Measurements from ENCODE around the gene EFCC1. TPM values are rescaled to one million over a fixed set of nuclear protein-coding genes. Genes with fewer than 3 reads are reported as not detected.
A peak's percentile ranks its signal among the peaks of the same experiment; 100 is the strongest.

Gene EFCC1
- total RNA-seq, 4 donors from 2014 or later, result 3.3 to 40.4 (median 4.0) TPM

DNA sequence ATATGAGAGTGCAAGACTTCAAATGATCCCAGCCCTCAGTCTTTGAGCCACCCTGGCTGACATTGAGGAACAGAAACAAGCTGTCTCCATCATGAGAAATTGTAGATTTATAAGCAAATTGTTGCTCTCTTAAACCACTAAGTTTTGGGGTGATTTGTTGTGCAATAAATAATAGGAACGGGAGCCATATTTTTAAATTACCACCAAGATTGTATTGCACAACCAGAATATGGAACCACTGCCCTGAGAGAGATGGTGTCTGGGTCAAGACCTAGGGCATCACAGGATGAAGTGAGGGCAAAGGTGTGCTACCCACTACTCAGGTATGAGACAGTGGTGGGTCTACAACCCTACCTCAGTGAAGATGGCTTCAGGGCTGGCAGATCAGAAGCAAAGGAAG lies 4.9 kb upstream of the EFCC1 start:
- Histone ChIP-seq H3K27ac (no peak overlapping the region), H3K27me3 (peaks cover 0 to 2% of the 10 kb centered on the region in 2 donors), H3K4me3 (no peak overlapping the region), H3K9me3 (no peaks in the 10 kb centered on the region), H3K36me3 (no peaks in the 10 kb centered on the region), H3K4me1 (peaks cover 0 to 18% (median 4%) of the 10 kb centered on the region in 4 donors)
- no peak for DNase-seq
- TF ChIP-seq, protein P1, sequence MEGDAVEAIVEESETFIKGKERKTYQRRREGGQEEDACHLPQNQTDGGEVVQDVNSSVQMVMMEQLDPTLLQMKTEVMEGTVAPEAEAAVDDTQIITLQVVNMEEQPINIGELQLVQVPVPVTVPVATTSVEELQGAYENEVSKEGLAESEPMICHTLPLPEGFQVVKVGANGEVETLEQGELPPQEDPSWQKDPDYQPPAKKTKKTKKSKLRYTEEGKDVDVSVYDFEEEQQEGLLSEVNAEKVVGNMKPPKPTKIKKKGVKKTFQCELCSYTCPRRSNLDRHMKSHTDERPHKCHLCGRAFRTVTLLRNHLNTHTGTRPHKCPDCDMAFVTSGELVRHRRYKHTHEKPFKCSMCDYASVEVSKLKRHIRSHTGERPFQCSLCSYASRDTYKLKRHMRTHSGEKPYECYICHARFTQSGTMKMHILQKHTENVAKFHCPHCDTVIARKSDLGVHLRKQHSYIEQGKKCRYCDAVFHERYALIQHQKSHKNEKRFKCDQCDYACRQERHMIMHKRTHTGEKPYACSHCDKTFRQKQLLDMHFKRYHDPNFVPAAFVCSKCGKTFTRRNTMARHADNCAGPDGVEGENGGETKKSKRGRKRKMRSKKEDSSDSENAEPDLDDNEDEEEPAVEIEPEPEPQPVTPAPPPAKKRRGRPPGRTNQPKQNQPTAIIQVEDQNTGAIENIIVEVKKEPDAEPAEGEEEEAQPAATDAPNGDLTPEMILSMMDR (IDR thresholded peaks at IDR 0.05), result no peak
- TF ChIP-seq POLR2A (IDR thresholded peaks at IDR 0.05), result no peak

DNA sequence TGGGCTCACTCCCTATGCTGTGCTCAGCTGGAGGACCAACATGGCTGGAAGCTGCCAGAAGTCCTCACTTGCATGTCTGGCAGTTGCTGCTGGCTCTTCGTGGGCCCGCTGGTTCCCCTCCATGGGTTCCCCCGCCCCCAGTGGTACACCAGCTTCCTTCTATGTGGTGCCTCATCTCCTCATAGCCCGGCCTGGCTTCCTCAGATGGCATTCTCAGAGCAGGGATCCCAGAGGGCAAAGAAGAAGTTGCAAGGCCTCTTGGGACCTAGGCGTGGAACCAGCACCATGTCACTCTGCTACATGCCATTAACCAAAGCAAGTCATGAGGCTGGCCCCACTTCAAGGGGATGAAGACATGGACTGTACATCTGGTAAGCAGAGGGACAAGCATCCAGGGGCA lies 4.4 kb upstream of the EFCC1 start:
- Histone ChIP-seq H3K4me3 (no peak overlapping the region), H3K27me3 (peaks cover 0 to 7% of the 10 kb centered on the region in 2 donors), H3K4me1 (peaks cover 0 to 23% (median 6%) of the 10 kb centered on the region in 4 donors), H3K36me3 (no peaks in the 10 kb centered on the region), H3K27ac (no peak overlapping the region), H3K9me3 (no peaks in the 10 kb centered on the region)
- DNase-seq, result peak in 1 of 3 donors; percentile 38
- TF ChIP-seq POLR2A (IDR thresholded peaks at IDR 0.05), result no peak
- TF ChIP-seq, protein P1 (IDR thresholded peaks at IDR 0.05), result no peak

DNA sequence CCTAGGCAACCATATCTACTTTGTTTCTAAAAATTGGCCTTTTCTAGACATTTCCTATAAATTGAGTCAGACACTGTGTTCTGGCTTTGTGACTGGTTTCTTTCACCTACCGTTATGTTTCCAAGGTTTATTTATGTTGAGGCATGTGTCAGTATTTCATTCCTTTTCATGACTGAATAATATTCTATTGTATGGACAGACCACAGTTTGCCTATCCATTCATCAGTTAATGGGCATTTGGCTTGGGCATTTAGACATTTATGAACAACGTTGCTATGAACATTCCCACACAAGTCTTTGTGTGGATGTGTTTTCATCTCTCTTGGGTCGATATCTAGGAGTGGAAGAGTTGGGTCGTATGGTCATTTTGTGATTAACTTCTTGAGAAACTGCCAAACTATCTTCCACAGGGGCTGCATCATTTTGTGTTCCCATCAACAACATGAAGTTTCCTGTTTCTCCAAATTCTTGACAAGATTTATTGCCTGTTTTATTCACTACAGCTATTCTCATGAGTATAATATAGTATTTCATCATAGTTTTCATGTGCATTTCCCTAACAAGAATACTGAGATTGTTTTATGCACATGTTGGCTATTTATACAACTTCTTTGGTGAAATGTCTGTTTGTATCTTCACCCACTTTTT lies 3.5 kb upstream of the EFCC1 start:
- no peak for DNase-seq
- no peak overlapping the region for H3K27ac ChIP-seq
- H3K9me3 ChIP-seq, result no peaks in the 10 kb centered on the region
- H3K4me3 ChIP-seq, result no peak overlapping the region
- no peaks in the 10 kb centered on the region for H3K36me3 ChIP-seq
- H3K4me1 ChIP-seq, result peaks cover 0 to 29% (median 9%) of the 10 kb centered on the region in 4 donors
- no peak for TF ChIP-seq POLR2A (IDR thresholded peaks at IDR 0.05)
- TF ChIP-seq, protein P1 (IDR thresholded peaks at IDR 0.05), result no peak
- H3K27me3 ChIP-seq, result peaks cover 0 to 10% of the 10 kb centered on the region in 2 donors

DNA sequence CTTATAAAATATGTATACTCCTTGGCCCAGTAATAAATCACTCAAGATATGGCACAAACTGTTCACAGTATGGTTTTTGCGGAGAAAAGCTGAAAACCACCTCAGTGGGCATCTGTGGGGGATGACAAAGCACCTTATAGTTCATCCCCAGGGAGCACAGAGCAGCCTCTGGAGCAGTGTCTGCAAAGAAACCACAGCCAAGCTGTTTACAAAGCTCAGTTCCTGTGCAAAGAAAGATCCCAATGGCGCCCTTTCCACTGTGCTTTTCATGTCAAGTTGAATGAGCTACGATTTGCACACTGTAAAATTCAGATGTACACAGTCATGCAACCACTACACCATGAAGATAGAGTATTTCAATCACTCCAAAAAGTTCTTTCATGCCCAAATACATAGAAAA lies 2.5 kb upstream of the EFCC1 start:
- H3K27me3 ChIP-seq, result peaks cover 0 to 10% of the 10 kb centered on the region in 2 donors
- H3K4me1 ChIP-seq, result peaks cover 0 to 29% (median 8%) of the 10 kb centered on the region in 4 donors
- TF ChIP-seq POLR2A (IDR thresholded peaks at IDR 0.05), result no peak
- TF ChIP-seq, protein P1 (IDR thresholded peaks at IDR 0.05), result no peak

DNA sequence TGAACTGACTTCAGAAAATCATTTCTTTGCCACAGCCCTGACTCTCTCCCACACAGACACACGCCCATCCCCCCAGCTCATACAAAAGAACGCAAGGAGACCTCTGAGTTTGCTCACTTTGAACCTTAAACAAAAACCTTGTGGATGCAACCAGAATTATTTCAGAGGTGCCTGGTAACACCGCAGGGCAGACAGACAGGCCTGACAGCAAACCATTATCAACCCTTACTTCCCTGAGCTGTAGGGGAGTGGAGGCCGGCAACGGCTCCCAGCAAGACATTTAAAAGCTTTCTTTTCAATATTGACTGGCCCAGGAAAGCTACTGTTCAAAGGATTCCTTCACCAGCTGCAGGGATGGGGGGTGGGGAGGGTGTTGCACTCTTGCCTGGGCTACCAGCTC lies 2.0 kb upstream of the EFCC1 start:
- peak in 1 of 3 donors; percentile 10 for DNase-seq
- peaks cover 0 to 10% of the 10 kb centered on the region in 2 donors for H3K27me3 ChIP-seq
- peaks cover 0 to 28% (median 6%) of the 10 kb centered on the region in 4 donors for H3K4me1 ChIP-seq
- TF ChIP-seq, protein P1 (IDR thresholded peaks at IDR 0.05), result no peak
- TF ChIP-seq POLR2A (IDR thresholded peaks at IDR 0.05), result no peak
- no peak overlapping the region for H3K27ac ChIP-seq
- H3K4me3 ChIP-seq, result no peak overlapping the region
- no peaks in the 10 kb centered on the region for H3K9me3 ChIP-seq
- H3K36me3 ChIP-seq, result no peaks in the 10 kb centered on the region

More for the DNA sequence above, 2.5 kb upstream of the EFCC1 start:
- H3K9me3 ChIP-seq, result no peaks in the 10 kb centered on the region
- no peak overlapping the region for H3K27ac ChIP-seq
- peak in 1 of 3 donors; percentile 19 for DNase-seq
- H3K36me3 ChIP-seq, result no peaks in the 10 kb centered on the region
- H3K4me3 ChIP-seq, result no peak overlapping the region

Data from Peyer's patch (tissue), 4 donors.